ENCODE data around the gene TNS3. TPM values are rescaled to one million over a fixed set of nuclear protein-coding genes. Genes with fewer than 3 reads are reported as not detected.
A peak's percentile ranks its signal among the peaks of the same experiment; 100 is the strongest.

TNS3 gene
- total and polyA plus RNA-seq, 4 donors, result 40.5 to 140 (median 86.7) TPM

- DNase-seq (peak in 1 of 2 donors; percentile 44), ATAC-seq (ENCODE audit: low FRiP score) (no peak)
- no peaks in the 10 kb centered on the region for H3K9me3 ChIP-seq (ENCODE audit: control insufficient read depth, low read length)
- WGBS, 2 donors, result 15 to 16% methylated on average over 9 of the region's 9 CpGs
- no peak overlapping the region for H3K4me3 ChIP-seq (ENCODE audit: low read length in 2 of 2)
- peak overlapping the region in 1 of 2 donors; percentile 0 for H3K27ac ChIP-seq (ENCODE audit: low read depth in 1 of 2, low read length in 2 of 2)
- H3K27me3 ChIP-seq (ENCODE audit: control insufficient read depth in 1 of 2, insufficient read depth in 2 of 2, low read length in 1 of 2), result no peaks in the 10 kb centered on the region
- H3K4me1 ChIP-seq (ENCODE audit: control insufficient read depth in 1 of 2, insufficient read depth in 2 of 2, low read length in 2 of 2), result no peaks in the 10 kb centered on the region
- peaks cover 0 to 2% of the 10 kb centered on the region in 2 donors for H3K36me3 ChIP-seq (ENCODE audit: control insufficient read depth in 1 of 2, insufficient read depth in 2 of 2, low read length in 1 of 2)
- intact Hi-C loops (cut with DNase I), result no loop called here
Measured at GRCh38 chr7:47507522-47507921, 74.4 kb downstream of the TNS3 start.

- Histone ChIP-seq H3K27me3 (ENCODE audit: control insufficient read depth in 1 of 2, insufficient read depth in 2 of 2, low read length in 1 of 2) (no peaks in the 10 kb centered on the region), H3K36me3 (ENCODE audit: control insufficient read depth in 1 of 2, insufficient read depth in 2 of 2, low read length in 1 of 2) (peaks cover 0 to 2% of the 10 kb centered on the region in 2 donors), H3K9me3 (ENCODE audit: control insufficient read depth, low read length) (no peaks in the 10 kb centered on the region), H3K4me1 (ENCODE audit: control insufficient read depth in 1 of 2, insufficient read depth in 2 of 2, low read length in 2 of 2) (no peaks in the 10 kb centered on the region), H3K4me3 (ENCODE audit: low read length in 2 of 2) (no peak overlapping the region), H3K27ac (ENCODE audit: low read depth in 1 of 2, low read length in 2 of 2) (peak overlapping the region in 1 of 2 donors; percentile 50)
- 15 to 16% methylated on average over 14 of the region's 14 CpGs for WGBS, 2 donors
- peak; percentile 74 to 75 for DNase-seq
- peak; percentile 26 for ATAC-seq (ENCODE audit: low FRiP score)
- intact Hi-C loops (cut with DNase I), result no loop called here
Measured at GRCh38 chr7:47506382-47507339, 75.2 kb downstream of the TNS3 start.

DNA sequence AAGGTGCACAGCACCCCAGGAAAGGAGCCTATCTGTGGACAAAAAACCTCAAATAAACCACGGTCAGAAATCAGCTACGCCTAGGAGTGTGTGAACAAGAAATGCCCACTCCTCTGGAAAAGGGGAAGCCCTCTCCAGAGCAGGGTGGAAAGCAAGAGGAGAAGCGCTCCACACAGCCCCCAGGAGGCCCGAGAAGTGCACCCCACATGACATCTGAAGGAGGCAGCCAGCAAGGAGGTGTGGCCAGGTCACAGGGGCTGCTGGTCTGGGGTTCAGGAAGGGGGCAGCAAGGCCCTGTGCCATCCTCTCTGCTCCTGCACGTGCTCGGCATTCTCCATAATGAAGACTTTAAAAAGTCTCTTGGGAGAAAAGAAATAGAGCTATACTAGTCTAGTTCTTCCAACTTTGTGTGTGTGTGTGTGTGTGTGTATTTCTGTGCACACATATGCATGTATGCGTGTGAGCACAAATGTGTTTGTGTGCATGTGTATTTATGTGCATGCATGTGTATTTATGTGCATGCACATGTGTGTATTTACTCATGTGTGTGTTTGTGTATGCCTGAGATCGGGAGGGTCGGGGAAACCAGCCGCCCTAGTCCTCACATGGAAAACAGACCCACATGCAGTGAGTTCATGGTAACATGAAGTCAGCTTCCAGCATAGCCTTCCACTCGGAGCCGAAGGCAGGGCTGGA is 76.5 kb downstream of the TNS3 start:
- ATAC-seq (ENCODE audit: low FRiP score), result no peak
- peaks cover 0 to 2% of the 10 kb centered on the region in 2 donors for H3K36me3 ChIP-seq (ENCODE audit: control insufficient read depth in 1 of 2, insufficient read depth in 2 of 2, low read length in 1 of 2)
- H3K4me3 ChIP-seq (ENCODE audit: low read length in 2 of 2), result no peak overlapping the region
- H3K27me3 ChIP-seq (ENCODE audit: control insufficient read depth in 1 of 2, insufficient read depth in 2 of 2, low read length in 1 of 2), result no peaks in the 10 kb centered on the region
- peaks cover 0 to 2% of the 10 kb centered on the region in 2 donors for H3K4me1 ChIP-seq (ENCODE audit: control insufficient read depth in 1 of 2, insufficient read depth in 2 of 2, low read length in 2 of 2)
- DNase-seq, result peak in 1 of 2 donors; percentile 66
- no peaks in the 10 kb centered on the region for H3K9me3 ChIP-seq (ENCODE audit: control insufficient read depth, low read length)
- no peak overlapping the region for H3K27ac ChIP-seq (ENCODE audit: low read depth in 1 of 2, low read length in 2 of 2)
- intact Hi-C loops (cut with DNase I), result no loop called here
- 60 to 68% methylated on average over 12 of the region's 12 CpGs for WGBS, 2 donors

- ATAC-seq (ENCODE audit: low FRiP score), result no peak
- H3K4me1 ChIP-seq (ENCODE audit: control insufficient read depth in 1 of 2, insufficient read depth in 2 of 2, low read length in 2 of 2), result peaks cover 0 to 2% of the 10 kb centered on the region in 2 donors
- H3K27me3 ChIP-seq (ENCODE audit: control insufficient read depth in 1 of 2, insufficient read depth in 2 of 2, low read length in 1 of 2), result no peaks in the 10 kb centered on the region
- H3K36me3 ChIP-seq (ENCODE audit: control insufficient read depth in 1 of 2, insufficient read depth in 2 of 2, low read length in 1 of 2), result peaks cover 0 to 1% of the 10 kb centered on the region in 2 donors
- no peak overlapping the region for H3K4me3 ChIP-seq (ENCODE audit: low read length in 2 of 2)
- 81 to 83% methylated on average over 14 of the region's 14 CpGs for WGBS, 2 donors
- DNase-seq, result peak in 1 of 2 donors; percentile 30
- H3K9me3 ChIP-seq (ENCODE audit: control insufficient read depth, low read length), result no peaks in the 10 kb centered on the region
- H3K27ac ChIP-seq (ENCODE audit: low read depth in 1 of 2, low read length in 2 of 2), result no peak overlapping the region
- intact Hi-C loops (cut with DNase I), result loop anchor here in 1 of 2 donors (5.0 kb wide), 1 partner anchor 78 kb away; the partner anchor contains the start of gene TNS3
Measured at GRCh38 chr7:47504551-47505311, 77.2 kb downstream of the TNS3 start.

DNA sequence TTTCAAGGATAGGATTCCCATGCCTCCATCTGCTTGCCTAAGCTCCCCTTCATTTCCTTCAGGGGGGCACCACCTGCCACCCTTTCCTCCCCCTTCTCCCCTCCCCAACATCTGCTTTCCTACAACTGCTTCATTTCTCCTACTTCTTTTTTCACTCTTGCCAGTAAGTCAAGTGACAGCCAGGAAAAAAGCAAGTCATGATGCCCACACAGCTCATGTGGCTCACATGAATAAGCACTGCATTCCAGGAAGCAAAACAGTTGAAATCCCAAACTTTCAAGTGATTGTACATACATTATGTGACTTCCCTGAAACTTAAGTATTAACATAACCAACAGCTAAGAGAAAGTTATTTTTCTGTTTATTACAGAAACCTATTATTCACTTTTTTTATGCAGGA is 78.6 kb downstream of the TNS3 start:
- DNase-seq (no peak), ATAC-seq (ENCODE audit: low FRiP score) (no peak)
- H3K4me3 ChIP-seq (ENCODE audit: low read length in 2 of 2), result no peak overlapping the region
- peaks cover 0 to 2% of the 10 kb centered on the region in 2 donors for H3K4me1 ChIP-seq (ENCODE audit: control insufficient read depth in 1 of 2, insufficient read depth in 2 of 2, low read length in 2 of 2)
- H3K36me3 ChIP-seq (ENCODE audit: control insufficient read depth in 1 of 2, insufficient read depth in 2 of 2, low read length in 1 of 2), result no peaks in the 10 kb centered on the region
- H3K27ac ChIP-seq (ENCODE audit: low read depth in 1 of 2, low read length in 2 of 2), result no peak overlapping the region
- no peaks in the 10 kb centered on the region for H3K27me3 ChIP-seq (ENCODE audit: control insufficient read depth in 1 of 2, insufficient read depth in 2 of 2, low read length in 1 of 2)
- intact Hi-C loops (cut with DNase I), result loop anchor here in 1 of 2 donors (5.0 kb wide), 1 partner anchor 79 kb away; the partner anchor contains the start of gene TNS3
- no peaks in the 10 kb centered on the region for H3K9me3 ChIP-seq (ENCODE audit: control insufficient read depth, low read length)

DNA sequence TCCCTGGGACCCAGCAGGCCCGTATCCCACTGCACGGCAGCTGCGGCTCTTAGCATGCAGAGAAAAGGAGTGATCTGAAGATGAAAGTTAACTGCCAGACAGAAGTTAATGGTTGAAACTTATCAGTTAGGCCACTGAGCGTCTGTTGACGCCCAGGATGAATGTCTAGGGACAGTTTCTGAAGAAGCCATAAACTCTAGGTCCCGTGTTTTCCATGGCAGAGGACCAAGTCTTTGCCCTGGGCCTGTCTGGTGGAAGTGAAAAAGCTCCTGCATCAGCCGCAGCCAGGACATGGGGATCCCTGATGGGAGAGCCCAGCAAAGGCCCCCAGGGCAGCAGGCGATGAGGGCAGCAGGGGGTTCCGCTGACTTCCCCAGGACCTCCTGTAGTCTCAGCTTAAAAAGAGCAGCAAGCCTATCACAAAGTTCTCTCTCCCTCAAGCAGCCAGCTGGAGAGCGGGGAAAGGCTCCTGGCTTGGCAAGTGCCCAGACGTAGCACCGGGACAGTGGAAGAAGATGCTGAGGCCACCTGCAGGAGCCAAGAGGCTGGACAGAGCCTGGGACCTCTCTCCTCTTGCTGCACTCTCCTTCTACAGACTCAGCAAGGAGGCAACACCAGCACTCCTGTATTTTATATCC is 79.6 kb downstream of the TNS3 start:
- Histone ChIP-seq H3K4me3 (ENCODE audit: low read length in 2 of 2) (no peak overlapping the region), H3K27ac (ENCODE audit: low read depth in 1 of 2, low read length in 2 of 2) (peak overlapping the region in 1 of 2 donors; percentile 13), H3K27me3 (ENCODE audit: control insufficient read depth in 1 of 2, insufficient read depth in 2 of 2, low read length in 1 of 2) (no peaks in the 10 kb centered on the region), H3K9me3 (ENCODE audit: control insufficient read depth, low read length) (no peaks in the 10 kb centered on the region), H3K36me3 (ENCODE audit: control insufficient read depth in 1 of 2, insufficient read depth in 2 of 2, low read length in 1 of 2) (no peaks in the 10 kb centered on the region), H3K4me1 (ENCODE audit: control insufficient read depth in 1 of 2, insufficient read depth in 2 of 2, low read length in 2 of 2) (peaks cover 0 to 7% of the 10 kb centered on the region in 2 donors)
- 43 to 48% methylated on average over 12 of the region's 12 CpGs for WGBS, 2 donors
- DNase-seq (peak in 1 of 2 donors; percentile 72), ATAC-seq (ENCODE audit: low FRiP score) (no peak)
- intact Hi-C loops (cut with DNase I), result loop anchor here in 1 of 2 donors (5.0 kb wide), 1 partner anchor 80 kb away; the partner anchor contains the start of gene TNS3

DNA sequence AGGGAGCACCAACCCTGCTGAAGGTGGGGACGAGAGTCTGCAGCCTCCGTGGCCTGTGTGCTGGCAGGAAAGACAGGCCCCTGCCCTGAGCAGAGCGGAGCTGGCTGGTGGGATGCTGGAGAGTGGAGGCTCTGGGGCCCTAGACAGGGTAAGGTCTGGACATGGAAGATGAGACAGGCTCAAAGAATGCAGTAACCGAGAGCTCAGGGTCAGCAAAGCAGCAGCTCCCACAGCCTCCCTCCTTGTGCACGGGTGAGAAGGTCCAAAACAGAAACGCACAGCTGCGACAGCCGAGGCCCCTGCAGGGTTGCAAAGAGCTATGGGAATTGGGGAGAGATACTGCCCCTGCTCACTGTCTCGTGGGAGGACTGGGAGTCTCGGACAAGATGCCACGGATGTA is 80.5 kb downstream of the TNS3 start:
- ATAC-seq (ENCODE audit: low FRiP score) (peak; percentile 5), DNase-seq (peak in 1 of 2 donors; percentile 62)
- WGBS, 2 donors, result 37 to 38% methylated on average over 11 of the region's 11 CpGs
- no peaks in the 10 kb centered on the region for H3K27me3 ChIP-seq (ENCODE audit: control insufficient read depth in 1 of 2, insufficient read depth in 2 of 2, low read length in 1 of 2)
- H3K36me3 ChIP-seq (ENCODE audit: control insufficient read depth in 1 of 2, insufficient read depth in 2 of 2, low read length in 1 of 2), result no peaks in the 10 kb centered on the region
- intact Hi-C loops (cut with DNase I), result loop anchor here in 1 of 2 donors (5.0 kb wide), 1 partner anchor 81 kb away; the partner anchor contains the start of gene TNS3
- peaks cover 0 to 7% of the 10 kb centered on the region in 2 donors for H3K4me1 ChIP-seq (ENCODE audit: control insufficient read depth in 1 of 2, insufficient read depth in 2 of 2, low read length in 2 of 2)
- peak overlapping the region in 1 of 2 donors; percentile 60 for H3K27ac ChIP-seq (ENCODE audit: low read depth in 1 of 2, low read length in 2 of 2)
- no peaks in the 10 kb centered on the region for H3K9me3 ChIP-seq (ENCODE audit: control insufficient read depth, low read length)
- H3K4me3 ChIP-seq (ENCODE audit: low read length in 2 of 2), result no peak overlapping the region

Data from aorta (tissue), 5 donors.